Body of pancreas (tissue), 4 donors: ENCODE measurements around the gene ARRB2.

Experiments used
- CTCF ChIP-seq, 7 experiments: fragments of 450-650 bp in 4 of 7; fragments of 200-600 bp in 3 of 7; sonication (generic) in 3 of 7; IDR thresholded peaks; one replicate each; pipeline ENCODE4 v1.5.1; 2016 to 2019; ENCODE audit warnings: antibody characterized with exemption in 7 of 7
- POLR2A ChIP-seq, 3 donors: fragments of 450-650 bp; IDR thresholded peaks; one replicate each; pipeline ENCODE4 v1.6.1; 2016; ENCODE audit warnings: antibody characterized with exemption in 3 of 3, mild to moderate bottlenecking in 2 of 3

- TF ChIP-seq CTCF (IDR thresholded peaks at IDR 0.05) (no peak), POLR2A (IDR thresholded peaks at IDR 0.05) (no peak)
Measured at GRCh38 chr17:4690745-4691144, 19.7 kb upstream of the ARRB2 start.
